ENCODE results near the gene ARMC9. TPM values are rescaled to one million over a fixed set of nuclear protein-coding genes. Genes with fewer than 3 reads are reported as not detected.
"Not testable (repeated sequence)": the region's sequence is repeated elsewhere in the genome, so short reads cannot be mapped to it uniquely, and the experiment has no call there.

The ARMC9 gene
- total RNA-seq, 1 experiment from 2014 or later: 14.9 TPM

DNA sequence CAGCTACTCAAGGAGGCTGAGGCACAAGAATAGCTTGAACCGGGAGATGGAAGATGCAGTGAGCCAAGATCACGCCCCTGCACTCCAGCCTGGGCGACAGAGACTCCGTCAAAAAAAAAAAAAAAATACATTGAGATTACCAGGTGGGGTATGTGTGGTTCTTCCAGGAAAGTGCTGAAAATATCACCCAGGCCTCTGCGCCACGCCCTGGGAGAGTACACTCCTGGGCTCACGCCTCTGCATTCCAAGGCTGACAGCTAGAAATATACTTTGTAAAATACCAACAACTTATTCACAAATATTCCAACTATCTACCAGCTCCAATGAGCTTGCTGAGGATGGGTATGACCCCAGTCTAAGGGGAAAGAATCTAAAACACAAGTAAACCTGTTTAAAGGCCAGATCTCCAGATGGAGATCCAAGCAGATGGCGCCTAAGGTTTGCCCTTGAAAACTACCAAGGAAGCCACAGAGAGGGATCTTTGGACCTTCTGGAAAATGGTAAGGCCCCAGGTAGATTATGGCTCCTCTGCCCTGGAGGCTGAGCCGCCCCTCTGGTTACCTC is 175.4 kb downstream of the ARMC9 start:
- no TSS peak for BruUV-seq (replicated peaks)
- H3K4me3 ChIP-seq (ENCODE audit: low read depth, low read length, poor library complexity, severe bottlenecking): no peak overlapping the region
- H3K9me3 ChIP-seq (ENCODE audit: low read depth, low read length, poor library complexity, severe bottlenecking): no peaks in the 10 kb centered on the region
- H3K36me3 ChIP-seq (ENCODE audit: insufficient read depth, low read length, poor library complexity, severe bottlenecking): no peaks in the 10 kb centered on the region
- H3K27ac ChIP-seq (ENCODE audit: low read depth, low read length, poor library complexity, severe bottlenecking): no peak overlapping the region
- TF ChIP-seq, protein P1, sequence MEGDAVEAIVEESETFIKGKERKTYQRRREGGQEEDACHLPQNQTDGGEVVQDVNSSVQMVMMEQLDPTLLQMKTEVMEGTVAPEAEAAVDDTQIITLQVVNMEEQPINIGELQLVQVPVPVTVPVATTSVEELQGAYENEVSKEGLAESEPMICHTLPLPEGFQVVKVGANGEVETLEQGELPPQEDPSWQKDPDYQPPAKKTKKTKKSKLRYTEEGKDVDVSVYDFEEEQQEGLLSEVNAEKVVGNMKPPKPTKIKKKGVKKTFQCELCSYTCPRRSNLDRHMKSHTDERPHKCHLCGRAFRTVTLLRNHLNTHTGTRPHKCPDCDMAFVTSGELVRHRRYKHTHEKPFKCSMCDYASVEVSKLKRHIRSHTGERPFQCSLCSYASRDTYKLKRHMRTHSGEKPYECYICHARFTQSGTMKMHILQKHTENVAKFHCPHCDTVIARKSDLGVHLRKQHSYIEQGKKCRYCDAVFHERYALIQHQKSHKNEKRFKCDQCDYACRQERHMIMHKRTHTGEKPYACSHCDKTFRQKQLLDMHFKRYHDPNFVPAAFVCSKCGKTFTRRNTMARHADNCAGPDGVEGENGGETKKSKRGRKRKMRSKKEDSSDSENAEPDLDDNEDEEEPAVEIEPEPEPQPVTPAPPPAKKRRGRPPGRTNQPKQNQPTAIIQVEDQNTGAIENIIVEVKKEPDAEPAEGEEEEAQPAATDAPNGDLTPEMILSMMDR (conservative IDR thresholded peaks at IDR 0.05; ENCODE audit: low read depth, low read length): no peak
- no peak for TF ChIP-seq EZH2 (IDR thresholded peaks at IDR 0.05; ENCODE audit: borderline replicate concordance, low read depth, low read length, poor library complexity, severe bottlenecking)
- no peak for DNase-seq (ENCODE audit: low spot score)
- intact Hi-C loops (cut with micrococcal nuclease; ENCODE audit: unreplicated experiment): no loop called here
- ChIA-PET CTCF (interaction anchor here (0.6 kb wide), 1 partner anchor 184 kb away, joined by 4 read pairs; no protein-coding TSS in a partner anchor), POLR2A (ENCODE audit: low non-redundant PET) (no interaction called here)
- H3K4me1 ChIP-seq (ENCODE audit: insufficient read depth, low read length, poor library complexity, severe bottlenecking): no peaks in the 10 kb centered on the region
- H3K27me3 ChIP-seq (replicated peaks; ENCODE audit: insufficient read depth, low read depth, low read length, poor library complexity): no peaks in the 10 kb centered on the region

DNA sequence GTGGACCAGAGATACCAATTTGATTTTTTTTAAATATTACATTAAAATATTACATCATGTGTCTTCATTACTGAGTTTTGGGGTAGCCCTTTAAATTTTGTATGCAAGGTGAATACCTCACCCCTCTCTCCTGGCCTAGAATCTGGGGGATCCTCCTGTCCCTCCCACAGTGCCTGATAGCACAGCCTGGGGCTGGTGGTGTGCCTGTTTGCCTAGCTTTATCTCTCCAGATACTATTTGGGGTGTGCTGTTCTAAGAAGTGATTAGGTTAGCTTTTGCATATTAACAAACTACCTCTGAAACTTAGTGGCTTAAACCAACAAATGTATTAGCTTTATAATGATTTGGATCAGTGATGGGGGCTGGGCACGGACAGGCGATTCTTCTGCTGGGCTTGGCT is 176.3 kb downstream of the ARMC9 start:
- no peaks in the 10 kb centered on the region for H3K9me3 ChIP-seq (ENCODE audit: low read depth, low read length, poor library complexity, severe bottlenecking)
- intact Hi-C loops (cut with micrococcal nuclease; ENCODE audit: unreplicated experiment): no loop called here
- no TSS peak for BruUV-seq (replicated peaks)
- TF ChIP-seq, protein P1 (conservative IDR thresholded peaks at IDR 0.05; ENCODE audit: low read depth, low read length): no peak
- no peak for TF ChIP-seq EZH2 (IDR thresholded peaks at IDR 0.05; ENCODE audit: borderline replicate concordance, low read depth, low read length, poor library complexity, severe bottlenecking)
- ChIA-PET POLR2A (ENCODE audit: low non-redundant PET) (no interaction called here), CTCF (no interaction called here)
- no peak for DNase-seq (ENCODE audit: low spot score)
- no peaks in the 10 kb centered on the region for H3K4me1 ChIP-seq (ENCODE audit: insufficient read depth, low read length, poor library complexity, severe bottlenecking)
- H3K27ac ChIP-seq (ENCODE audit: low read depth, low read length, poor library complexity, severe bottlenecking): no peak overlapping the region
- H3K27me3 ChIP-seq (replicated peaks; ENCODE audit: insufficient read depth, low read depth, low read length, poor library complexity): no peaks in the 10 kb centered on the region
- H3K4me3 ChIP-seq (ENCODE audit: low read depth, low read length, poor library complexity, severe bottlenecking): no peak overlapping the region
- H3K36me3 ChIP-seq (ENCODE audit: insufficient read depth, low read length, poor library complexity, severe bottlenecking): no peaks in the 10 kb centered on the region

DNA sequence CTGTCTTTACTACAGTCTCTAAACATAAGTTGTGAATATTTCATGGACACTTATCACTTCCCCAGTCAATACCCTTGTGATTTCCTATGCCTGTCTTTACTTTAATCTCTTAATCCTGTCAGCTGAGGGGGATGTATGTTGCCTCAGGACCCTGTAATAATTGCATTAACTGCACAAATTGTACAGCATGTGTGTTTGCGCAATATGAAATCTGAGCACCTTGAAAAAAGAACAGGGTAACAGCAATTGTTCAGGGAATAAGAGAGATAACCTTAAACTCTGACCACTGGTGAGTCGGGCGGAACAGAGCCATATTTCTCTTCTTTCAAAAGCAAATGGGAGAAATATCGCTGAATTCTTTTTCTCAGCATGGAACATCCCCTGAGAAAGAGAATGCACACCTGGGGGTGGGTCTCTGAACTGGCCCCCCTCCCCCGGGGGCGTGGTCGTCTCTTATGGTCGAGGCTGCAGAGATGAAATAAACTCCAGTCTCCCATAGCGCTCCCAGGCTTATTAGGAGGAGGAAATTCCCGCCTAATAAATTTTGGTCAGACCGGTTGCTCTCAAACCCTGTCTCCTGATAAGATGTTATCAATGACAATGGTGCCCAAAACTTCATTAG is 177.7 kb downstream of the ARMC9 start:
- H3K36me3 ChIP-seq (ENCODE audit: insufficient read depth, low read length, poor library complexity, severe bottlenecking); intact Hi-C loops (cut with micrococcal nuclease; ENCODE audit: unreplicated experiment); H3K27ac ChIP-seq (ENCODE audit: low read depth, low read length, poor library complexity, severe bottlenecking); DNase-seq (ENCODE audit: low spot score); H3K4me3 ChIP-seq (ENCODE audit: low read depth, low read length, poor library complexity, severe bottlenecking); H3K27me3 ChIP-seq (replicated peaks; ENCODE audit: insufficient read depth, low read depth, low read length, poor library complexity); H3K4me1 ChIP-seq (ENCODE audit: insufficient read depth, low read length, poor library complexity, severe bottlenecking); CTCF ChIA-PET; POLR2A ChIA-PET (ENCODE audit: low non-redundant PET); H3K9me3 ChIP-seq (ENCODE audit: low read depth, low read length, poor library complexity, severe bottlenecking); BruUV-seq (replicated peaks): not testable (repeated sequence)

DNA sequence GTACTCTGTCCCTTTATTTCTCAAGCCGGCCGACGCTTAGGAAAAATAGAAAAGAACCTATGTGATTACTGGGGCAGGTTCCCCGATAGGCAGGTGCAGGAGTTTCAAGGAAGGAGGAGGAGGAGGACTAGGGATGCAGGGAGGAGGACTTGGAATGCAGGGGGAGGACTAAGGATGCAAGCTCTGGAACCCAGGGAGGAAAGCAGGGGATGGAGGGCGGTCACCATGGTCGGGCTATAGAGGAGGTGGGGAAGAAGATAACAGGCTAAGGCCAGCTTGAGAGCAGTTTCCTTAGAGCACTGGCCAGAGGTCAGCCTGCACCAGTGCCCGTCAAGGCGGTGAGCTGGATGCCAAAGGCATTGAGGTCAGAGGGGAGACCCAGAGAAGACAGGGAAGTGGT is 178.4 kb downstream of the ARMC9 start:
- DNase-seq (ENCODE audit: low spot score): no peak
- Histone ChIP-seq H3K27me3 (replicated peaks; ENCODE audit: insufficient read depth, low read depth, low read length, poor library complexity) (no peaks in the 10 kb centered on the region), H3K4me3 (ENCODE audit: low read depth, low read length, poor library complexity, severe bottlenecking) (no peak overlapping the region), H3K27ac (ENCODE audit: low read depth, low read length, poor library complexity, severe bottlenecking) (no peak overlapping the region), H3K4me1 (ENCODE audit: insufficient read depth, low read length, poor library complexity, severe bottlenecking) (no peaks in the 10 kb centered on the region), H3K36me3 (ENCODE audit: insufficient read depth, low read length, poor library complexity, severe bottlenecking) (no peaks in the 10 kb centered on the region), H3K9me3 (ENCODE audit: low read depth, low read length, poor library complexity, severe bottlenecking) (no peaks in the 10 kb centered on the region)
- no peak for TF ChIP-seq EZH2 (IDR thresholded peaks at IDR 0.05; ENCODE audit: borderline replicate concordance, low read depth, low read length, poor library complexity, severe bottlenecking)
- TF ChIP-seq, protein P1 (conservative IDR thresholded peaks at IDR 0.05; ENCODE audit: low read depth, low read length): no peak
- CTCF ChIA-PET: no interaction called here
- no TSS peak for BruUV-seq (replicated peaks)
- intact Hi-C loops (cut with micrococcal nuclease; ENCODE audit: unreplicated experiment): no loop called here
- POLR2A ChIA-PET (ENCODE audit: low non-redundant PET): no interaction called here
